Liver (tissue), 3 donors: Measurements from ENCODE around the gene ARMC7.

Experiments used
- CTCF ChIP-seq: fragments of 150-350 bp; IDR thresholded peaks from 2 replicates; pipeline ENCODE4 v1.5.1; 2017; ENCODE audit warnings: improper control_type of control experiment, low read depth, low read length; ENCODE audit not compliant: missing input control
- EGR1 ChIP-seq, 2 donors: IDR thresholded peaks; 2 replicates each; pipeline ENCODE4 v1.6.1; 2016 to 2018; ENCODE audit warnings: antibody characterized with exemption in 2 of 2, low read depth in 2 of 2
- RAD21 ChIP-seq, 2 donors: IDR thresholded peaks; 2 replicates each; pipeline ENCODE4 v1.6.1; 2016; ENCODE audit warnings: antibody characterized with exemption in 2 of 2, mild to moderate bottlenecking in 2 of 2
- SP1 ChIP-seq: IDR thresholded peaks from 2 replicates; pipeline ENCODE4 v1.6.1; 2018; ENCODE audit warnings: antibody characterized with exemption, mild to moderate bottlenecking
- TF ChIP-seq, protein P1 (sequence below): IDR thresholded peaks from 2 replicates; pipeline ENCODE4 v1.6.1; 2016; ENCODE audit warnings: antibody characterized with exemption
- TF ChIP-seq, protein P2 (sequence below): IDR thresholded peaks from 2 replicates; pipeline ENCODE4 v1.6.1; 2016; ENCODE audit warnings: antibody characterized with exemption
- donor health status: healthy.
- donor health status: healthy.

DNA sequence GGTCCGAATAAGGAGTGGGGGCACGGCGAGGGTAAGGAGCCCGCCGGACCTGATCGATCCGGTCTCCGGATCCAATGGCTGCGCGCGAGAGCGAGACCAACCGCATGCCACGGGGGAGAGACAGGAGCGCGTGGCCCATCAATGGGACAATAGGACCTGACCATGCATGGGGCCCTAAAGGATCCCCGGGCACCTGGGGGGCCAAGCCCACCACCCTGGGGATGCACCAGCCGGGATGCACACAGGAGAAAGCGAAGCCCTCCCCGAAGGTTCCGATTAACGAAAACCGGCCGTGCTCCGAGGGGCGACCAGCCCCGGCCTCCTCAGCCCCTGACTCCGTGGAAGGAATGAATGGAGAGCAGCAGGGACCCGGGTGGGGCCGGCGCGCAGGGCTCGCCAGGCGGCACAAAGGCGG lies 44.0 kb downstream of the ARMC7 start:
- TF ChIP-seq CTCF (no peak), RAD21 (IDR thresholded peaks at IDR 0.05) (no peak), EGR1 (IDR thresholded peaks at IDR 0.05; ENCODE audit: low read depth in 2 of 2) (no peak), SP1 (no peak)
- TF ChIP-seq, protein P1, sequence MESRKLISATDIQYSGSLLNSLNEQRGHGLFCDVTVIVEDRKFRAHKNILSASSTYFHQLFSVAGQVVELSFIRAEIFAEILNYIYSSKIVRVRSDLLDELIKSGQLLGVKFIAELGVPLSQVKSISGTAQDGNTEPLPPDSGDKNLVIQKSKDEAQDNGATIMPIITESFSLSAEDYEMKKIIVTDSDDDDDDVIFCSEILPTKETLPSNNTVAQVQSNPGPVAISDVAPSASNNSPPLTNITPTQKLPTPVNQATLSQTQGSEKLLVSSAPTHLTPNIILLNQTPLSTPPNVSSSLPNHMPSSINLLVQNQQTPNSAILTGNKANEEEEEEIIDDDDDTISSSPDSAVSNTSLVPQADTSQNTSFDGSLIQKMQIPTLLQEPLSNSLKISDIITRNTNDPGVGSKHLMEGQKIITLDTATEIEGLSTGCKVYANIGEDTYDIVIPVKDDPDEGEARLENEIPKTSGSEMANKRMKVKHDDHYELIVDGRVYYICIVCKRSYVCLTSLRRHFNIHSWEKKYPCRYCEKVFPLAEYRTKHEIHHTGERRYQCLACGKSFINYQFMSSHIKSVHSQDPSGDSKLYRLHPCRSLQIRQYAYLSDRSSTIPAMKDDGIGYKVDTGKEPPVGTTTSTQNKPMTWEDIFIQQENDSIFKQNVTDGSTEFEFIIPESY = no peak
- TF ChIP-seq, protein P2, sequence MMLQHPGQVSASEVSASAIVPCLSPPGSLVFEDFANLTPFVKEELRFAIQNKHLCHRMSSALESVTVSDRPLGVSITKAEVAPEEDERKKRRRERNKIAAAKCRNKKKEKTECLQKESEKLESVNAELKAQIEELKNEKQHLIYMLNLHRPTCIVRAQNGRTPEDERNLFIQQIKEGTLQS = no peak
